Loucy (cell line): ENCODE measurements around the gene DCAF17.

ENCODE experiments used
- H2AFZ ChIP-seq: fragments of 200-600 bp; sonication (generic); 2 replicates; pipeline ENCODE4 v1.6.0; 2016; ENCODE audit warnings: antibody characterized with exemption, mild to moderate bottlenecking, low read length, moderate library complexity
- H3F3A ChIP-seq: fragments of 200-600 bp; 2 replicates; pipeline ENCODE4 v1.6.0; 2016; ENCODE audit warnings: antibody characterized with exemption, low read depth, mild to moderate bottlenecking
- H3K27me3 ChIP-seq: fragments of 200-600 bp; sonication (generic); 2 replicates; pipeline ENCODE4 v1.6.1; 2014; ENCODE audit warnings: low read length, mild to moderate bottlenecking; ENCODE audit not compliant: insufficient read depth, poor library complexity, severe bottlenecking
- H3K36me3 ChIP-seq: fragments of 200-600 bp; sonication (generic); 2 replicates; pipeline ENCODE4 v1.6.1; 2016; ENCODE audit warnings: low read length; ENCODE audit not compliant: insufficient read depth
- H3K4me1 ChIP-seq: fragments of 200-600 bp; sonication (generic); 2 replicates; pipeline ENCODE4 v1.5.1; 2014; ENCODE audit warnings: low read length, mild to moderate bottlenecking; ENCODE audit not compliant: insufficient read depth, poor library complexity, severe bottlenecking
- H3K4me2 ChIP-seq: fragments of 200-600 bp; sonication (generic); 2 replicates; pipeline ENCODE4 v1.6.0; 2014; ENCODE audit warnings: antibody characterized with exemption, low read length, low read depth, mild to moderate bottlenecking; ENCODE audit not compliant: poor library complexity, severe bottlenecking
- H3K4me3 ChIP-seq: fragments of 200-600 bp; sonication (generic); 2 replicates; pipeline ENCODE4 v1.5.1; 2014; ENCODE audit warnings: low read length, mild to moderate bottlenecking, mixed read lengths; ENCODE audit not compliant: poor library complexity, severe bottlenecking
- H3K79me2 ChIP-seq: fragments of 200-600 bp; sonication (generic); 2 replicates; pipeline ENCODE4 v1.6.1; 2014; ENCODE audit warnings: low read length; ENCODE audit not compliant: insufficient read depth
- H3K9ac ChIP-seq: fragments of 200-600 bp; sonication (generic); 2 replicates; pipeline ENCODE4 v1.6.0; 2014; ENCODE audit warnings: mild to moderate bottlenecking, low read depth, low read length, moderate library complexity; ENCODE audit not compliant: poor library complexity, severe bottlenecking
- H3K9me2 ChIP-seq: fragments of 200-600 bp; sonication (generic); replicated peaks from 2 replicates; pipeline ENCODE4 v1.6.1; 2016; ENCODE audit warnings: low read depth, low read length, mixed read lengths
- H3K9me3 ChIP-seq: fragments of 200-600 bp; sonication (generic); 2 replicates; pipeline ENCODE4 v1.6.1; 2014; ENCODE audit warnings: mild to moderate bottlenecking, antibody characterized with exemption, low read length, low read depth; ENCODE audit not compliant: insufficient read depth
- H4K20me1 ChIP-seq: fragments of 200-600 bp; sonication (generic); 2 replicates; pipeline ENCODE4 v1.6.0; 2014; ENCODE audit warnings: antibody characterized with exemption, low read length, mild to moderate bottlenecking; ENCODE audit not compliant: insufficient read depth, poor library complexity, severe bottlenecking
- CTCF ChIP-seq: fragments of 200-600 bp; sonication (generic); conservative IDR thresholded peaks from 2 replicates; pipeline ENCODE4 v1.5.1; 2014; ENCODE audit warnings: mild to moderate bottlenecking, antibody characterized with exemption, low read length
- EZH2phosphoT487 ChIP-seq: fragments of 200-600 bp; IDR thresholded peaks from 2 replicates; pipeline ENCODE4 v1.6.1; 2018; ENCODE audit warnings: antibody characterized with exemption, mild to moderate bottlenecking, moderate library complexity, borderline replicate concordance

Gene DCAF17

GRCh38 chr2:171389325-171389724, 44.7 kb upstream of the DCAF17 start:
- H3K27me3 ChIP-seq: no peaks in the 10 kb centered on the region
- no peak for TF ChIP-seq CTCF
- no peak for TF ChIP-seq EZH2phosphoT487
- H3K9me2 ChIP-seq: no peaks in the 10 kb centered on the region
- H3K4me3 ChIP-seq: no peak overlapping the region
- no peaks in the 10 kb centered on the region for H3K79me2 ChIP-seq
- H3F3A ChIP-seq: no peaks in the 10 kb centered on the region
- no peak overlapping the region for H3K9ac ChIP-seq
- H3K4me1 ChIP-seq: peaks cover 42% of the 10 kb centered on the region
- no peaks in the 10 kb centered on the region for H3K36me3 ChIP-seq
- H3K9me3 ChIP-seq: no peaks in the 10 kb centered on the region
- no peak overlapping the region for H3K4me2 ChIP-seq
- no peak overlapping the region for H2AFZ ChIP-seq
- no peaks in the 10 kb centered on the region for H4K20me1 ChIP-seq

- peaks cover 43% of the 10 kb centered on the region for H3K4me1 ChIP-seq
Measured at GRCh38 chr2:171389780-171390179, 44.2 kb upstream of the DCAF17 start.

GRCh38 chr2:171390941-171391516, 43.0 kb upstream of the DCAF17 start:
- TF ChIP-seq EZH2phosphoT487 (no peak), CTCF (no peak)
- no peak overlapping the region for H3K9ac ChIP-seq
- H3K4me2 ChIP-seq: no peak overlapping the region
- H3K9me2 ChIP-seq: no peaks in the 10 kb centered on the region
- H4K20me1 ChIP-seq: no peaks in the 10 kb centered on the region
- no peaks in the 10 kb centered on the region for H3K79me2 ChIP-seq
- no peaks in the 10 kb centered on the region for H3F3A ChIP-seq
- peaks cover 36% of the 10 kb centered on the region for H3K4me1 ChIP-seq
- H3K36me3 ChIP-seq: no peaks in the 10 kb centered on the region
- no peak overlapping the region; the same call in 1 of the 2 replicates for H2AFZ ChIP-seq
- H3K9me3 ChIP-seq: no peaks in the 10 kb centered on the region
- no peaks in the 10 kb centered on the region for H3K27me3 ChIP-seq
- no peak overlapping the region for H3K4me3 ChIP-seq

More at GRCh38 chr2:171389780-171390179, 44.2 kb upstream of the DCAF17 start:
- Histone ChIP-seq H3K27me3 (no peaks in the 10 kb centered on the region), H3K9ac (no peak overlapping the region), H3K4me3 (no peak overlapping the region), H3K36me3 (no peaks in the 10 kb centered on the region), H3K9me3 (no peaks in the 10 kb centered on the region), H2AFZ (no peak overlapping the region), H3F3A (no peaks in the 10 kb centered on the region), H4K20me1 (no peaks in the 10 kb centered on the region), H3K4me2 (no peak overlapping the region), H3K9me2 (no peaks in the 10 kb centered on the region), H3K79me2 (no peaks in the 10 kb centered on the region)
- TF ChIP-seq CTCF (no peak), EZH2phosphoT487 (no peak)
